NCI-H2171 treated with DMSO at 0.1 percent for 48 hours (cell line): ENCODE data around the gene ARHGAP33.
A peak's percentile ranks its signal among the peaks of the same experiment; 100 is the strongest.

Experiments used
- DNase-seq: peaks from one replicate; lab custom pipeline; 2025; lab: John Stamatoyannopoulos, UW

The ARHGAP33 gene

DNA sequence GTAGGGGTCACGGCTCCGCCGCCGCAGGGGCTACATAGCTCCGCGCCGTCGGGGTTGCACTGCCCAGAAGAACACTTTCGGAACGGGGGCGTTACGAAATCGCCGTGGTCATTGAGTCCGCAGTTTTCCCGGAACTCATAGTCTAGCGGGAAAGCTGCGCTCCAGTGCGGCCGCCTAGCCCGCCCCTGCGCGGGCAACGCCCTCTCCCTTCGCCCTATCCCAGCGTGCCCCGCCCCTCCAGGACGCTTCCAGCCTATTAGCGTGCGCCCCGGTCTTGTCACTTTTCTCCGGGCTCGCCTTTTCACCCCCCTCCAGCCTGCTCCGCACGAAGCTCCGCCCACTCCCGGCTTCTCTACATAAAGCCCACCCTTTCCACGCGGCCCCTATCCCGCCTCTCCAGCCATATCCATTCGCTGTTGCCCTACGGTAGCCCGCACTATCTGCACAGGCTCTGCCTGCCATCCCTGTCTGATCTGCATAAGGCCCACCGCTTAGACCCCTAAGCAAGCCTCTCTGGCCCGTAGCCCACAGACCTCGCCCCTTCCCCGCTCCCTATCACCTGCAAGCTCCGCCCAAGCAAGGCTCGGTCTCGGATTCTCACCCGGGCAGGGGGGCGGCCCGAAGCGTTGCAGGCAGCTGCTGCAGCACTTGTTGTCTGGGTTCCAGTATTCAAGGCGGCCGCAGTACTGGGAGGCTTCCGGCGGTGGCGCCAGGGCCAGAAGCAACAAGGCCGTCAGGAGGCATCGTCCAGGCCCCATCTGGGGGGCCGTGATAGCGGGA, 34.8 kb upstream of the ARHGAP33 start:
- peak; percentile 100 for DNase-seq

DNA sequence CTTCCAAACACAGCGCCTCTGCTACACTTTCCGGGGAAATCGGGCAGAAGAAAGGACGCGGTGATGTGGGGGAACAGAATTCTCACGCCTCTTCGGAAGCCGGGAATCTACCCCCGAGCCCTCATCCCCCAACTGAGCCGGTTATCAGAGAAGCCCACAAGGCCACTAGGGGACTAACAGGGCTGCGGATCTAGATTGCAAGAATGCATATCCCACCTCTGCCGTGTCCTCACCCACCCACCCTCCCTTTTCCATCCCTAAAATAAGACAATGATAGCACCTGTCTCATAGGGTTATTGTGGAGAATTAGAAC, 34.2 kb upstream of the ARHGAP33 start:
- DNase-seq: peak; percentile 81

DNA sequence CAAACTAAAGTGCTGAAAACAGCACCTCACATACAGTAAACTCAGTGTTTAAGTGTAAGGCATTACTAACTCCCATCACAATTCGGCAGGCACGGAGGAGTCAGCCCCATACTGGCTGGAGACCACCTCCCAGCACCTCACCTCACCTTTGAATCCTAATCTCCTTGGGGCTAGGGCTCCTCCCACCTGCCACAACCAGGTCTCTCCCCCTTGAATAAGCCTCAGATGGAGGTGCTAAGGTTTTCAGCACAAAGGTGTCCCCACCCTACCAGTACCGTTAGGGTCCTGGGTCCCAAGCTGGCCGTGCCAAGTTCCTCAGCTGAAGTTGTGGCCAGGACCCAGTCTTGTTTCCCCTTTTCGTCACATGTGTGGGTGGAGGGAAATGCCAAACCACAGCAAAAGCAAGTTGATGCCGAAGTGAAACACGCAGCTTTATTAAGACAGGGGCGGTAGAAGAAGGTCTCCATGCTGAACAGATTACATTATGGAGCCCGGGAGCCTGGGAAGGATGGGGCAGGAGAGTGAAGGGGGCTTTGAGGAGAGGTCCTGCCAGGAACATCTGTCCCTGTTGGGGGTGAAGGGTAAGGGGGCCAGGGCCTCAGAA, 33.1 kb upstream of the ARHGAP33 start, which contains the start of gene IGFLR1:
Gene IGFLR1 (minus strand): TSS at position 332 of the 604 bp plus-strand sequence. CDS start 1,272 bp downstream, outside the sequence.
- no peak for DNase-seq

DNA sequence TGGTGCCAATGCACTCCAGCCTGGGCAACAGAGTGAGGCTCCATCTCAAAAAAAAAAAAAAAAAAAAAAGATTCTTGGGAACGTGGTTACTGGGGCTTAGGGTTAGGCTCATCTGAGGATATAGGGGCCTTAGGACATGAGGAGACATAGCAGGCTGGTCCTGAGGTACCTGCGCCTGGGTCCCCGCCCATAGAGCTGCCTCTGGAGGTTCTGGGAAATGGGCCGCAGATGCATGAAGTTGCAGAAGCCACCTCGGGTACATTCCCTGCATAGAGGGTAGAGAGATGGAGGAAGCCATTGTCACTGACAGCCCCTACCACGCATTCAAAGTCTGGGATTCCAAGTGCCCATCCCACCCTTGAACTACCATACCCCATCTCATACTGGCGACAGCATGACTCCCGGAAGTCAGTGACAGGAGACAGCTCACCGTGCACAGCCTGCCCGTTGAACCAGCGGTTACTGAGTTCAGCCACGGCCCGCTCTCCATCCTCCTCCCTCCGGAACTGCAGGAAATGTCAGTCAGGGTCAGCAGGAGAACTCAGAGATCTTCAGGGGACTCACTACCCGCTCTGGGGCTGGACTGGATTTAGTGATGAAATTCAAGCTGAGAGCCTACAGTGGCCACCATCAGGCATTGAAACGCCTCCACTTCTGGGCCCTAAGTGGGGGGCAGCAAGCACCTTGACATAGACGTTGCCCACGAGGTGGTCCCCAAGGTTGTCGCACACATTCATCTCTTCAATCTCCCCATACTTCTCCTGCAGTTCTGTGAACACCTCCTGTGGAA, 31.5 kb upstream of the ARHGAP33 start:
- DNase-seq: no peak

DNA sequence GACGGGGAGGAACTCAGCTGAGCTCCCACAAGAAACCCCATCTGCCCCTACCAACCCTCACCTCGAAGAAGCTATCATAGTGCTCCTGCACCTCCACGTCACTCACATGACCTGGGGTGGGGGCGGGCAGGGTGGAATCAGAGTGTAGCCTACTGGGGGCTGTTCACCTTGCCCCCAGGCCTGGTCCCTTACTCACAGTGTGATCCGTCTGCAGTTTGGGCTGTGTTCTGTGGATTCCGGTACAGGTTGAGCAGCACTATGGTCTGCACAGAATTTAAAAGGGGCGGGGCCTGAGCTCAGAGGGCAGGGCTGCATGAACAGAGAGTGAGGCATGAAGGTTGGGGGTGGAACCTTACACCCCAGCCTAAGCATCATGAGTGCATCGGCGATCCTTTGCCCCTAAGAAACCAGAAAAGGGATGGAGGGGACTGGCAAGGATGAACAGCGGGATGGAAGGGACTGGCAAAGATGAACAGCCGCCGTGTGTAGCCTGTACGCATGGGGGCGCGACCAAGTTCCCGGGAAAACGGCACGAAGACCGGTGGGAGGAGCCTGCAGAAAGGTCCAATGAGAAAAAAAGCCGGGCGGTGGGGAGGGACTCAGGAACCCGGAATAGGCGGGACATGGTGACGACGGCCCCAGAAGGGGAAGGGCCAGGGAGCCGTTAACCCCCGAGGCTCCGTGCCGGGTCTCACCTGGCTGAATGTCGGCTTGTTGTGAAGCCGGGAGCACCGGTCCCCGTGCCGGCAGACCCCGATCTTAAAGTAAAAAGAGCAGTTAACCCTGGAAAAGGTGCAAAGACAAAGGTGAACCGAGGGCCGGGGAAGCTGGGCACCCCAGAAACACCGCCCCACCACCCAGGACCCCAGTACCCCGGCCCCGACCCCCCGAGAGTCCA, 30.7 kb upstream of the ARHGAP33 start:
- peak; percentile 94 for DNase-seq

DNA sequence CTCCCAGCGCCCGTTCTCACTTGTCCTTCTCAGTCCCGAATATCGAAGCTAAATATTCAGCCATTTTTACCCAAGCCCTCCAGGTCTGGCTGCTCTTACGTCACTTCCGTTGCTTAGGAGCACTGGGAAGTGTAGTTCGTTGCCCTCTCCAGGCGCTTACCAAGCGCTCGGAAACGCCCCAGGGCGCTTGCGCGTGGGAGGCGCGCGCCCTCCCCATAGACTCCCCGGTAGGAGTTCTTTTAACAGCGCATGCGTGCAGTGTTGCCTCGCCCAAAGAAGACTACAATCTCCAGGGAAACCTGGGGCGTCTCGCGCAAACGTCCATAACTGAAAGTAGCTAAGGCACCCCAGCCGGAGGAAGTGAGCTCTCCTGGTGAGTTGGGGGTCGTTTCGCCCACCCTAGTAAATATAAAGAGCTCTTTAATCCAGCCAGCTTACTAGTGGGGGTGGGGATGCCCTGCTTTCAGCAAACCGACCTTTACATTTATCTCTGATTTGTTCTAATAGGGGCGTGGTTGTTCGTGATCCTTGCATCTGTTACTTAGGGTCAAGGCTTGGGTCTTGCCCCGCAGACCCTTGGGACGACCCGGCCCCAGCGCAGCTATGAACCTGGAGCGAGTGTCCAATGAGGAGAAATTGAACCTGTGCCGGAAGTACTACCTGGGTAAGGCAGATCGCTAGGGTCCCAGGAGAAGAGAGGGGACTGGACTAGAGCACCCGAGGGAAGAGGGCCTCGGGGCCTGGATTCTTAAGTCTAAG, 29.9 kb upstream of the ARHGAP33 start, which contains the start of the genes PSENEN and U2AF1L4:
Gene PSENEN (plus strand): TSS at position 324 of the 759 bp plus-strand sequence. CDS start 280 bp downstream, at position 604.
Gene U2AF1L4 (minus strand): TSS at position 91 of the 759 bp plus-strand sequence. CDS start 27 bp downstream, at position 64.
- peak; percentile 97 for DNase-seq

DNA sequence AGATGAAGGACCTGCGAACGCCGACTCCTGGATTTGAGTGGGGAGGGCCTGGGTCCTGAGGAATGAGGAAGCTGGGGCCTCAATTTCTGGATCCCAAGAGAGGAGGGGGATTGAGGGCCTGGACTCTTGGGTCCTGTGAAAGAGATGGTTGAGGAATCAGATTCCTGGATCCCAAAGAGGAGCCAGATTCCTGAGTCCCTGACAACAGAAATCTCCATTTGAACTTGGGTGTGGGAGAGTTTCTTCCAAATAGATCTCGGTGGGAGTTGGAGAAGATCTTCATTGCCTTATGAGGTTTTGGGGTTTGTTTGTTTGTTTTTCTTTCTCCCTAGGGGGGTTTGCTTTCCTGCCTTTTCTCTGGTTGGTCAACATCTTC, 29.3 kb upstream of the ARHGAP33 start:
- no peak for DNase-seq

DNA sequence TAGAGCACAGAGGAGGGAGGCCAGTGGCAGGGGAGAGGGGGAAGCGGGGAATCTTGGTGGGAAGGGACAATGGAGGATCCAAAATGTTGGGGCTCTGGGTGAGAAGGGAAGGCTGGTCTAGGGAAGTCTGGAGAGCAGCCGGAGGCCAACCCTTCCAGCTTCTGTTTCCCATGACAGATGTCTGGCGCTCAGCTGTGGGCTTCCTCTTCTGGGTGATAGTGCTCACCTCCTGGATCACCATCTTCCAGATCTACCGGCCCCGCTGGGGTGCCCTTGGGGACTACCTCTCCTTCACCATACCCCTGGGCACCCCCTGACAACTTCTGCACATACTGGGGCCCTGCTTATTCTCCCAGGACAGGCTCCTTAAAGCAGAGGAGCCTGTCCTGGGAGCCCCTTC, 28.8 kb upstream of the ARHGAP33 start:
- DNase-seq: no peak

DNA sequence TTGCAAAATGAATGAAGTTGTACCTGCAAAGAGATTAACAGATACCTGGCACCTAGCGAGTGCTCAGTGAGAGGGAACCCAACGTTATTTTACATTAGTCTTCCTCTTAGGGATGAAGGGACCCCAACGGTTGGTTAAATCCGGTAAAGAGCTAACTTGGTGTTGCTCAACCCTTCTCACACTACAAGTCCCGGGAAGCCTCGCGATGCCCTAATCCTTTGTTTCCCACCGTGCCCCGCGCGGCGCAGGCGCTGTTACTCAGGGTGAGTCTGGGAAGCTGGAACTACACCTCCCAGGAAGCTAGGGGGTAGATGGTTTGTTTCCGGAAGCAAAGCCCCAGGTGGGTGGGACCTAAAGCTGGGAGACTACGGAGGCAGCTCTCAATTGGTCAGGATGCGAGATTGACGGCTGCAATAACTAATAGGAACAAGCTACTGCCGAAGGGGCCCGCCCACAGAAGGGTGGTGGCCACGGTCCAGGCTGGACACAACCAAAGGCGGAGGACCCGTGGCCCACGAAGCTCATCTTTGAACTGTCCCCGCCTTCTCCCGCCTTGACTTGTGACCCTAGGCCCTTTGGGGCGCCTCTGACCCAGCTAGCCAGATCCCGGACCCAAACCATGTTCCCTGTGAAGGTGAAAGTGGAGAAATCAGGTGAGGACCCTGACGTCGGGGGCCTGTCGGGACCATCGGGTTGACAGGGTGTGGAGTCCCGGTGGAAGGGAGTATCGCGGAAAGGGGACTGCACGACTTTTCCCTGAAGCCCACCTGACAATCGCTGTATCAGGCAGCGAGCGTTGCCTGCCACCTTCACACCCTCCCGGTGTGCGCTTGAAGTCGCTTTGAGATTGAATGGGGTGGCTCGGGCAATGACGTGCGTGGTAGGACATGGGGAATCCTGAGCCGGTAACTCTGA, 27.0 kb upstream of the ARHGAP33 start, which contains the start of gene LIN37:
Gene LIN37 (plus strand): TSS at position 471 of the 915 bp plus-strand sequence. CDS start 149 bp downstream, at position 620.
- peak; percentile 98 for DNase-seq

DNA sequence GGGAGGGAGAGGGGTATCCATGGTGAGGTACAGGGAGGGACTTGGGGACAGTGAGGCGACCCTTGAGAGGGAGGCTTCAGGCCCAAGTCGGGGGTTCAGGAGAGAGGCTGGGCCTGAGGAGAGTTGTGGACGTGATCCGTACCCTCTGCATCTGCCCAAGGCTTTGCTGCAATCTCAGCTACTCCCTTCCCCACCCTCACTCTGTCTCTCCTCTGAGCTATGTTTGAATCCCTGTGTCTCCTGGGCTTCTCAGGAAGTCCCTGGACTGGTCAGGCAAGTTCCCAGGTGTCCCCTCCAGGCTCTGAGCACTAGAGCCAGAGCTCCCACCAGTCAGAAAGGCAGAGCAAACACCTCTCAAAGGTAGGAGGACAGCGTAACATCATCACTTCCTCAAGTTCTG, 25.2 kb upstream of the ARHGAP33 start:
- no peak for DNase-seq

DNA sequence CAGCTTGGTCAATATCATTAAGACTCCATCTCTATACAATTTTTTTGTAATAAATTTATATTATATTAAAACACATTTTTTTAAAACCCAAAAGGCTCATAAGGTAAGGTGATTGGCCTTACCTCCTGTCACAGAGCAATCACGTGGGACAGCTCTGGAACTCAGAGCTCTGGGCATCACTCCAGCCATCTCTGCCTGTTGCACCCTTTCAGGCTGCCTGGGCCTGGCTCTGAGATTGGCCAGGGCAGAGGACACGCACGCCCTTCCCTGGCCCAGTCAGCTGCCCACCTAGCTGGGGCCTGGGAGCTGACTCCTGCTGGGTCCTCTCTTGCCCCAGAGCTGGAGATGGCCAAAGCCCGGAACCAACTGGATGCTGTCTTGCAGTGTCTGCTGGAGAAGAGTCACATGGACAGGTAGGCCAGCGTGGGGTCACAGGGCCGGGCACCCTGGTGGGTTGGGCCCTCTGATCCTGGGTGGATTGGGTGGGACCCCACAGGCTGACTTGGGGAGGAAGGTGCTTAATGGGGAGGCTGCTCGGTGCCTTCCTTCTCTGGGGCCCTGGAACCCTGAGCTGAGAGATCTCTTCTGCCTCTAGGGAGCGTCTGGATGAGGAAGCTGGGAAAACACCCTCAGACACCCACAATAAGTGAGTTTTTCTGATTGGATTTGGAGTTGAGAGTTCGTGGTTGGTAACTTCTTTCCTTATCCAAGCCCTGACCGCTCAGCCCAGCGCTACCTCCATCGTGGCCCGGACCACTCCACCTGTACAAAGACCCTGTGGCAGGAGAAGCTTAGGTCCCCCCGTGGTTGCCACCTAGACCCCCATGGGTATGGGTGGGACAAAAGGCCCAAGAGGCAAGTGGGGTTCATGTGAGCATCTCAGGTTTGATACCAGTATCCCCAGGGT, 23.3 kb upstream of the ARHGAP33 start:
- DNase-seq: no peak

DNA sequence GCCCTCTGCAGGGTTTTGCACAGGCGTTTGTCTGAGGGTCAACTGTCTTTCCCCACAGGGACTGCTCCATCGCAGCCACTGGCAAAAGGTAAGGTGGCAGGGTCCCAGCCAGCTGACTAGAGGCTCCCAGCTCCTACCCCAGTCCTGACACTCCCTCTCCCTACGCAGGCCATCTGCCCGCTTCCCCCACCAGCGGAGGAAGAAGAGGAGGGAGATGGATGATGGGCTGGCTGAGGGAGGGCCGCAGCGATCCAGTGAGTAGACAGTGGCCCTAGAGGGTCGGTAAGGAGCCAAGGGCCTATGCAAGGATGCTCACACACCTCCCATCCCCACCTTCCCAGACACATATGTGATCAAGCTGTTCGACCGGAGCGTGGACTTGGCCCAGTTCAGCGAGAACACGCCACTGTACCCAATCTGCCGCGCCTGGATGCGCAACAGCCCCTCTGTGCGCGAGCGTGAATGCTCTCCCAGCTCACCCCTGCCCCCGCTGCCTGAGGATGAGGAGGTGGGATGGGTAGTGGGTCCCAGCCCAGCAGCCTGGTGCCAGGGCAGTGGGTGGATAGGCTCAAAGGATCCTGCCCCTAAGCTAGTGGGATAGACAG, 22.5 kb upstream of the ARHGAP33 start:
- DNase-seq: no peak

DNA sequence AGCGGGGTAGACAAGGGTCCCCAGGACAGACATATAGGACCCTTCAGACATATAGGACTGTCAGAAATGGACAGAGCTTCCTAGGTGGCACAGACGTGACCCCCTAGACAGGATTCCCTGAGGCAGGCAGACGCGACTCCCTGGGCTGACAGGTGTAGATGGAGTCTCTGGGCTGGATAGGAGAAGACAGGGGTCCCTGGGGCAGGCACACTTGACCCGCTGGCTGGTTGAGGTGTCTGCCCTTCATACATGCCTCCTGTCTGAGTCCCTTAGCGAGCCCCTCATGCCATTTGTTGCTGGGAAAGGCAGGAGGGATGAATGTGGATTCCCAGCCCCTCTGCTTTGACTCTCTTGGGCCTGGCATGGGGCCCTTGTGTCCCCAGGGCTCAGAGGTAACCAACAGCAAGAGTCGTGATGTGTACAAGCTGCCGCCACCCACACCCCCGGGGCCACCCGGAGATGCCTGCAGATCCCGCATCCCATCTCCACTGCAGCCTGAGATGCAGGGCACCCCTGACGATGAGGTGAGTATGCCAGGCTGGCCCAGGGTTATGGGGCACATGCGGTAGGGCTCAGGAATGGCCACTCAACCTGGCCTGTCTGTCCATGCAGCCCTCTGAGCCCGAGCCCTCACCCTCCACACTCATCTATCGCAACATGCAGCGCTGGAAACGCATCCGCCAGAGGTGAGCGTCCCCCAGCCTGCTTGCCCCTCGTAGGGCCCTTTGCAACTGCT, 21.6 kb upstream of the ARHGAP33 start:
- no peak for DNase-seq

DNA sequence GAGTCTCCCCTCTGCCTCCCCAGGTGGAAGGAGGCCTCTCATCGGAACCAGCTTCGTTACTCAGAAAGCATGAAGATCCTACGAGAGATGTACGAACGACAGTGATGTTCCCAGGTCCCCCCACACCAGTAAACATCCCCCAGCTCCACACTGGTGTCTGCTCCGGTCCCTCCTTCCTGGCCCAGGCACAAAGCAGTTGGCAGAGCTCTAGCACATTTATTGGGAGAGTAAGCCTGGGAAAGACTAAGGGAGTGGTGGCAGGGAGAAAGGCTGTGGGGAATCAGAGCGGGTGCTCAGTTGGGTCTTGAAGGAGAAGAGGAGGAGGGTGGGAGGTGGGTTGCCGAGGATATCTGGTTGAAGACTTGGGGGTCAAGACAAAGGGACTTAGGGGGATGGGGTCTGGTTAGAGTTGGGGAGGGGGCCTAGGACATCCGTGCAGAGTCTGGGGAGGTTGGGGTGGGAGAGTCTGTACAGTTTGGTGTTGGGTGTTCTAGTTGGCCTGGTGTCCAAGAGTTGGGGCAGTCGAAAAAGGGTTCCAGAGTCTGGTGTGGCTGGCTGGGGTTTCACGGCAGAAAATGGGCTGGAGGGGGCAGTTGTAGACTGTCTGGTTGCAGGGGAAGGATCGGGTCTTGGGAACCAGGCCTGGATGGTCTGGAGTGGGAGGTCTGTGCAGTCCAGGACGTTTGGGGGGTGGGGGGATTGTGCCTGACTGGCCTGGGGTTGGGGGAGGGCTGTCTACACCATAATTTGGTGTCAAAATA, 20.8 kb upstream of the ARHGAP33 start:
- no peak for DNase-seq

DNA sequence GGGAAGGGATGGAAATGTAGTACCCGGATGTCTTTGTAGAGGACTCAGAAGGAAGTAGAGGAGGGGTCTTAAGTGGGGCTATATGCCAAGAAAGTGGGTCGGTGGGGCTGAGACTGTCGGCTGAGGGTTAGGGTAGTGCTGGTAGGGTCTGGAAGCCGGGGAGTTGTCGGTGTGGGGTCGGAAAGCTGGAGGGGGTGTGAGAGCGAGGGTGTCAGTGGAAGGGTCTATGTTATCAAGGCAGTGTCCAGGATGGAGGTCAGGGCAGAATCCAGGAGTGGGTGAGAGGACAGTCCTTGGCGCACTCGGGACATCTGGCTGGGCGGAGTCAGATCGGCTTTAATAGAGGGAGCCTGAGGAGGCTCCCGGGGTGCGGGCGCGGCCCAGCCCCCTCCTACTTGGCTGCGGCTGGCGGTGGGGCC, 20.2 kb upstream of the ARHGAP33 start:
- DNase-seq: peak; percentile 15

DNA sequence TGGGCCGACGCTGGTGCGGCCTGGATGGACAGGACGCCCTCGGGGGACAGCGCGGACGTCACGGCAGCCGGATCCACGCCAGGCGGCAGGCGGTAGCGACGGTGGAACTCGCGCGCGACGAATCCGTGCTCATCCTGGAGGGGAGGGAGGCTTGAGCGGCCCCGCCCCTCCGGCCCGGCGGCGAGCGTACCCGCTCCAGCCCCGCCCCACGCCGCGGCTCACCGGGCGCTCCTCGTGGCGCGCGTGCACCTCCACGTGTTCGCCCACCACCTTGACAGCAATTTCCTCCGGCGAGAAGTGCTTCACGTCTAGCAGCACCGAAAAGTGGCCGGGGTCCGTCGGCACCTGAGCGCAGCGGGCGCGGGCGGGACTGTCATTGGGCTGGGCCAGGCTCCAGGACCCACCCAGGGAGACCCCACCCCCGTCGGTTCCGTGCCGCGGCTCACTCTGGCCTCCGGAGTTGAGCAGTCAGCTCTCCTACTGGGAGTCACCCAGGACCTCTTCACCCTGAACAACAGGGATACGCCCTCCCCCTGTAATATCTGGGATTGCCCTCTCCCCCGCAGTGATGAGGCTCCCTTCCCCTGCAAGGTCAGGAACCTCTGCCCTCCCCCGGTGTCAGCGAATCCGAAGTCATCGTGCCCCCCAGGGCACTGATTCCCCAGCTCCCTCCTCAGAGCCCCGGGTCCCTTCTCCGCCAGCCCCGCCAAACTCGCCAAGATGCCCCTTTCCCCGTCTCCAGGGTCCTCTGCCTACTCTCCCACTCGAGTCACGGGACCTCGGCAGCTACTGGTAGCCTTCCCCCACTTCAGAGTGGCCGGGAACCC, 19.6 kb upstream of the ARHGAP33 start:
- DNase-seq: no peak
